NCI-H774 (cell line): ENCODE measurements around the gene MSI2.

Experiments
- DNase-seq: peaks from one replicate; lab custom pipeline; 2025; lab: John Stamatoyannopoulos, UW

MSI2 gene

GRCh38 chr17:57599271-57600045 lies 343.1 kb downstream of the MSI2 start:
- DNase-seq: no peak

DNA sequence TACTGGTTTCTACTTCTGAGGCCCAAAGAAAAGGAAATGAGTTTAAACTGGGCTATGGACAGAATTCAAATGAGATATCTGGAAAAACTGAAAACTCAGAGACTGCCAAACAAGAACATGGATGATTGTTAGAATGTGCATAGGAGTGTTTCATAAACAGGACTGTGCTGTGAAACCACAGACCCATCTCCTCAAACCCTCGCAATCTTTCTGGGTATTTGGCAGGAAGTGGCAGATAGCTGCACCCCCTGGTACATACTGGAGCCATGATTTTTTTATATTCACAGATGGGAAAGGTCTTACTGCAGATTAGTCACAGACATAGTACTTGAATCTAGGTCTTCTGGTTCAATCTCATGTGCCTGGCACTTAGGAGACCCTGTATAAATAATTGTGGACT lies 343.8 kb downstream of the MSI2 start:
- no peak for DNase-seq

DNA sequence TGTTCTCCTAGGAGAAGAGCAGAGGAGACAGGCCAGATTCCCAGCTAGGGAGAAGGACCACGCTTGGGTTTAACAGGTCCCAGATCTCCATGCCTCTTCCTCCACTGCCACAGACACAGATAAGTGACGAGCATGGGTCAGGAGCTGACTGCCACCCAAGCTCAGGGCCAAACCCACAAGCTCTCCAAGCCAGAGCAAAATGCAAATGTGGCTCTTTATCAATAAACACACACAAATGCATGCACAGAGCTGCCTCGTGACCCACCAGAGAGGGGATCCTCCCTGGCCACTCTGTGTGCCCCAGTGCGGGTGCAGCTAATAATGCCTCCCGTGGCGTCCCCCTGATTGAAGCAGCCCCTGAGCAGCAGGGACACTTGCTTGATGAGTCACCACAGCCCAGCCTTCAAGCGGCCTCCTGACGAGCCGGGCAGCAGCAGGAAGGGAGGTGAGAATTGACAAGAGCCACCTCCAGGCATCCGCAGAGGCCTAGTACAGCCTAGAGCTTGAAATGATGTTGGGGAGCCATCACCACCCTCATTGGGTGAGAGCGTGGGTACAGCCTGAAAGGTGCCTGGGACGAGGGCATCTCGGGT lies 344.9 kb downstream of the MSI2 start:
- DNase-seq: no peak

- DNase-seq: no peak
These were observed 346.6 kb downstream of the MSI2 start for GRCh38 chr17:57602896-57603295.

- peak; percentile 66 for DNase-seq
These were observed 347.2 kb downstream of the MSI2 start for GRCh38 chr17:57603546-57603945.

DNA sequence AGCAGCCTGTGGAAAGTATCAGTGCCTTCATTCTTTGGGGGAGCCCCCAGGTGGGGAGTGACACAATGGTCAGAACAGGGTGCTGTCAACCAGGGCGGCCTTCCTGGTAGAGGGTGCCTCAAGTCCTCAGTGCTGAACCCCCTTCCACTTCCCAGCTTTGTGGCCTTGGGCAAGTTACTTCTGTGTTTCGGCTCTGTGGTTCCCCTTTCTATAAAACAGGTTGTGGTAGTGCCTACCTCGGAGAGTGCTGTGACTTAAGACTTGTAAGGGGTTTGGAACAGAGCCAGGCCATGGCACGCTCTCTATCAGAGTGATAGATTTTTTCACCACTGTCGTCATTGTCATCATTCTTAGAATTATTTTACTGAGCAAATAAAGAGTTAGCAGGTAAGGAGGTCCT lies 347.7 kb downstream of the MSI2 start:
- DNase-seq: no peak

DNA sequence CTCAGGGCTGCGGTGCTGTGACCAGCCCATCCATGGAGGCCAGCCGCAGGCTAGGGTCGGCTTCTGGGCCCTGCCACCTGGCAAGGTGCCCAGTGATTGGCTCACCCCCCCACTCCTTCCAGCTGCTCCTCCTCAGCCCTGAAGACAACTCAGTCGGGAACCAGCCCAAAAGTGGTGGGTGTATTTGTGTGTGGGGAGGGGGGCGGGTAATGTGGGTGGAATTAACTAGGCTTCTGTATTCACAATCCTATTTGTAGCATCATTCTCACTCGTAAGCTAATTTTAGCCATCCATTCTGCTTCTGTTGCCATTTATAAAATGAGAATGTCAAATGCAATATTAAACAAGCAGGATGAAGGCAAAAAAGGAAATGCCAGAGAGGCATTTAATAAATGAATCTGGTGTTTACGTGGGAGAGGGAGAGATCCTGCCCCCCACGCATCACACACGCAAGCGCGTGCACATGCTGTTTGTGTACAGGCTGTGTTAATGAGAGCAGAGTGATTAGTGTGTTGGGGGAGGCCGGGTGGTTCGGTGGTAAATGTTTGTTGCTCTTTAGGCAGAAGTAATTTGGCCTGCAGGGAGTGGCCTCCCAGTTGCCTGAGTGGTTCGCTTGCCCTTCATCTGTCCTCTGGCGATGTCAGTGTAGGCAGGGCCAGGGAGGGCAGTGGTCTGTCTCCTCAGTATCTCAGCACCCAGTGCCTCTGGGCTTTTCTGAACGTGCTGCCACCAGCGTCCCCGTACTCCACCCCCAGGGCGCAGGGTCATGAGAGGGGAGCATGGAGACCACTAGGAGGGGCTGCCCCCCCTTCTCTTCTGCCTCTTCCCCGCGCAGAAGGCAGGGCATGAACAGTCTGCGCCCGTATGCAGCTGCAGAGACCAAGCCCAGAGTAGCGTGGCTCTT lies 348.7 kb downstream of the MSI2 start:
- DNase-seq: peak; percentile 71

DNA sequence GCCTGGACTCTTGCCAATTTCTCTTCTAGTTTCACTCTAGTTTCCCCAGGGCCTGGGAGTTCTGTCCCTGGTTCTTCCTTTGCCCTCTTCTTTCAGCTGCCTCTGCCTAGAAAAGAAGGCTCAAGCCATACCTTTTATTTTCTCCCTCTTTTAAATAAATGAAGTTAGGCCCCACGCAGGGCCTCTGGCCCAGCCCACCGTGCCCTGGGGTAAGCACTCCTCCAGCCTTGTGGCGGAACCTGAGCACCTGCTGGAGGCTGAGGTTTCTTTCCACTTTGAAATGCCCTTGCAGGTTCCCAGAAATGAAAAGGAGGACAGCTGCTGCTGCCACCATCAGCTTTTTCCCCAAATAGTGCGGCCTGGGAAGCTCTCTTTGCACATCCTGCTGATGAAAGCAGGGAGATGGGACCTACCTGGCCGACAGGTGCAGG lies 349.4 kb downstream of the MSI2 start:
- DNase-seq: no peak

DNA sequence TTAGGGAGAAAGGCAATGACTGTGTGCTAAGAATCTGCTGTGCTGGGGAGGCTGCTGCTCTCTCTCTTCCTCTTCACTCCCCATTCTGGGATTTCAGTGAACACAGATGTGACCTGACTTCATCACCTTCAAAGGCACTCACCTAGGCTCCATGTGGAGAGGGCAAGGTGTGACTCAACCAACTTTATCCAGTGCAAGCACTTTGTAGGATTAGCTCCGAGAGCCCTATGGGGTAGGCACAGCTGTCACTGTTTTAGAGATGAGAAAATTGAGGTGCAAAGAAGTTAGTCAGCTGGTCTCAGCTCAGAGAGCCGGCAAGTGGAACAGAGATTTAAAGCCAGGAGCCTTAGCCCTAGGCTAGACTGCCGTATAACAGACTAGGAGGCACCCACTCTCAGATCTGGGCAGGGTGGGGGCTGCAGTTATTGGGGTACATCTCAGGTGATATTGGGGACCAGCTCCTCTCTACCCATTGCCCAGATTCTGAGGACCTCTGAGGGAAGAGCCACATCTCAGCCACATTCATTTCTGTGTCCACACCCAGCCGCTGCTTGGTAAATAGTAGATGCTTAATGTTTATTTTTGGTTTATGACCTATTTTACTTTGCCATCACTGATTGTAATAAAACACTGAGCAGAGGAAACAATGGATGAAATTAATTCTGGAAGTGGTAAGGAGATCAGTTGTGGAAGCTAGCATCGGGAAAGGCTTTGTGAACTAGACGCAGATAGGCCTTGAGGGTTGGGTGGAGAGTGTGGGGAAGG lies 350.0 kb downstream of the MSI2 start:
- no peak for DNase-seq

DNA sequence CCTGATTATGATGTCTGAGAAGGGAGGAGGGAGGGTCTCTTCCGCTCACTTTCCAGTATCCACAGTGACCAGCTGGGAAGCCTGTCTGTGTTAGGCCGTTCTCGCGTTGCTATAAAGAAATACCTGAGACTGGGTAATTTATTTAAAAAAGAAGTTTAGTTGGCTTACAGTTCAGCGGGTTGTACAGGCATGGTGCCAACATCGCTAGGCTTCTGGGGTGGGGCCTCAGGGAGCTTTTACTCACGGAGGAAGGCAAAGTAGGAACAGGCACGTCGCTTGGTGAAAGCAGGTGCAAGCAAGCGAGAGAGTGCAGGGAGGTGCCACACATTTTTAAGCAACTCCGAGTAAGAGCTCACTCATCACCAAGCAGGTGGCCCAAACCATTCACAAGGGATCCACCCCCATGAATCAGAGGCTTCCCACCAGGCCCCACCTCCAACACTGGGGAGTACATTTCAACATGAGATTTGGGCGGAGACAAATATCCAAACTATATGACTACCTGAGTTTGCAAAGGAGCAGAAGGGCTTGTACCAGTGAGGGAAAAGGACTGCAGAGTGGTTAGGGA lies 351.3 kb downstream of the MSI2 start:
- no peak for DNase-seq

DNA sequence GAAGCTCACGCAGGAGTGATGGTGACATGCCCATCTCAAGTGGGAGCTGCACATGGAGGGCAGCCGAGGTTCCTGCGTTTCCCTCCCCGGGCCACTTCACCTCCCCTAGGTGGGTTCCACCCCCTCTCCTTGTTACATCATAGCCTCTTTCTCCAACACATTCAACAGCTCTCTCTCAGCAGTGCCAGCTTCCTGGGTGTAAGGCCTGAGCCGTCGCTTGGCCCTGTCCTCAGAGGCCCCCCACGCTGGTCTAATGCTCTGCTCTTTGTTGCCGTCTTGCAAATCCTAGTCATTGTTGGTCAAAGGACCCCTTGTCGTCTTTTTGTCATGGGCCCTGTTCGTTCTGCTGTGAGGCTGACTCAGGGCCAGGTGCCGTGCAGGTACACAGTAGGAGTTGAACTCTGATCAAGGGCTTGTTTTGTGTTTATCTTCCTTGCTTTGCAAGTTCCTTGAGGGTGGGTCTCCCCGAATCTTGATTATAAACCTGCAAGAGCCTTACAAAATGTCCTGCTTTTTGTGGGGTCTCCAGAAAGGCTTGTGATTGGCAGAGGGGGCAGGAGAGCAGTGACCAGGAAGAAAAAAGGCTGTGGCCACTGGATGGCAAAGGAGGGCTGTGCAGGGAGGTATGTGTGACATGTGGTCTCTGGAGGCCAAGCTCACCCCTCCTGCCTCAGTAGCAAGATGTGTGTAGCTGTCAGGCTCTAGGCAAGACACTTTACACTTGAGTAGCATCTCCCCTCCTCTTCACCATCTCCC lies 352.2 kb downstream of the MSI2 start:
- DNase-seq: no peak

DNA sequence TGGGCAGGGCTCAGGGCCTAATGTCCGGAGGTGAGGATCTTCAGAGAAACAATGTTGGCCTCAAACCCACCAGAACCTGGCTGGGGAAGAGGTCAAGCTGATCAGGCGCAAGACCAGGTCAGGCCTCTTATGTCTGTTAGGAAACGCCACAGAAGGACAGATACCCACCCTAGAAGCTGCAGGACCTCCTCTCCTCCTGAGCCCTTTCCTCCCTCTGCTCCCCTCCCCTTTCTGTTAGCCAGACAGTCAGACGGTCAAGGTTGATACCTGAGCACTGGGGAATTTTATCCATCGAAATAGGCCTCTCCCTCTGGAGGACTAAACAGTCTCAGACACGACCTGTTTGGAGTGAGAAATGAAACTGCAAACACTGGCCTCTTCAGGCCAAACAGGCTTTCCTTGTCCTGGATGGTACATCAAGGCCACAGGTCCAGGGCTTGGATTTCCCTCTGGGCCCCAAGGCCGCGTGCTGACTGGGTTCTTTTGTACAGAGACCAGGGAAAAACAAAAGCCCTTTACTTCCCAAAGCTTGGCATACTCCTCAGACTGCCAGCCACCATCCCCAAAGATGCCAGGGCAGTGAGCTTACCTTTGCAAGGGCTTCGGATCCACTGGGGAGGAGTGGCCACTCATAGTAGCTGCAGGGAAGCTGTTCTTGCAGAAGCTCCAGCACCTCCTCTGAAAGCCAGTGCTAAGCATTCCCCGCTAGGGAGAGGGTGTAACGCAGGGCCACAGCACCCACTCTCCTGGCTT lies 353.0 kb downstream of the MSI2 start:
- DNase-seq: no peak

GRCh38 chr17:57609878-57610270 lies 353.6 kb downstream of the MSI2 start:
- no peak for DNase-seq

GRCh38 chr17:57612202-57613071 lies 356.1 kb downstream of the MSI2 start:
- peak; percentile 82 for DNase-seq

DNA sequence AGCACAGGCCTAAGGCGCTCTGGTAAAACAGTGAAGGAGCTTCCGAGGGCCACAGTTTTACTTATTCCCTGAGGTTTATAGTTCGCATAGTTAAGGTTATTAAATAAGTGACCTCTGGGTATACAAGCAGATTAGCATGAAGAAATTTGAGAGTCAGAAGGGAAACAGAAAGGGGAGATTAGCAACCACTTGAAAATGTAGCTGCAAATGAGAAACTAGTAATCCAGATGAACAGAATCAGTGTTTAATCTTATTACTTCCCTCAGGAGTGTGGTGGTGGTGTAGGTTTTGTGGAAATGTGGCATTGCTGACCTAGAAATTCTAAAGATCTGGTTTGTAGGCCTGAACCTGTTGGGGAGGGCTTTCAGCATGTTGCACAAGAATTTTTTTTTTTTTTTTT lies 358.4 kb downstream of the MSI2 start:
- no peak for DNase-seq

GRCh38 chr17:57615836-57616757 lies 359.8 kb downstream of the MSI2 start:
- DNase-seq: no peak

DNA sequence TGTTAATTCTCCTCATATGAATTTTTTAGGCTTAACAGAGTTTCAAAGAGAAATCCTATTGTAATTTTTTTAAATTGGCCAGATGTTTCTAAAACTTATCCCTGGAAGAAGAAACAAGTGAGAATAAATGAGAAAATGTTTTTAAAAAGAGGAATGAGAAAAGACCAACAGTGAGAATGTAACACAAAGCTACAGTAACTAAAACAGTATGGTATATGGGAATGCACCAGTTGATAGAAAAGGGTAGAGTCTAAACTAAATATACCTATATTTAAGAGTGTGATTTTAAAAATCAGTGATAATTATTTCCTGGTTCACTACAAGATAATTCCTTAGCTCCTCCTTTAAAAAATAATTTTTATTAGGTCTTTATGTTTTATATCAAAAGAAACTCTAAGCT lies 360.9 kb downstream of the MSI2 start:
- no peak for DNase-seq
